HG02798 (cell line): ENCODE measurements around the gene PLEKHN1.
"Not testable (repeated sequence)": the region's sequence is repeated elsewhere in the genome, so short reads cannot be mapped to it uniquely, and the experiment has no call there.

Source experiments
- ATAC-seq: cut with Tn5 transposase; IDR thresholded peaks from one replicate; pipeline ENCODE4 v1.9.1; 2021; ENCODE audit warnings: mild to moderate bottlenecking; ENCODE audit not compliant: unreplicated experiment, poor library complexity

PLEKHN1 gene

DNA sequence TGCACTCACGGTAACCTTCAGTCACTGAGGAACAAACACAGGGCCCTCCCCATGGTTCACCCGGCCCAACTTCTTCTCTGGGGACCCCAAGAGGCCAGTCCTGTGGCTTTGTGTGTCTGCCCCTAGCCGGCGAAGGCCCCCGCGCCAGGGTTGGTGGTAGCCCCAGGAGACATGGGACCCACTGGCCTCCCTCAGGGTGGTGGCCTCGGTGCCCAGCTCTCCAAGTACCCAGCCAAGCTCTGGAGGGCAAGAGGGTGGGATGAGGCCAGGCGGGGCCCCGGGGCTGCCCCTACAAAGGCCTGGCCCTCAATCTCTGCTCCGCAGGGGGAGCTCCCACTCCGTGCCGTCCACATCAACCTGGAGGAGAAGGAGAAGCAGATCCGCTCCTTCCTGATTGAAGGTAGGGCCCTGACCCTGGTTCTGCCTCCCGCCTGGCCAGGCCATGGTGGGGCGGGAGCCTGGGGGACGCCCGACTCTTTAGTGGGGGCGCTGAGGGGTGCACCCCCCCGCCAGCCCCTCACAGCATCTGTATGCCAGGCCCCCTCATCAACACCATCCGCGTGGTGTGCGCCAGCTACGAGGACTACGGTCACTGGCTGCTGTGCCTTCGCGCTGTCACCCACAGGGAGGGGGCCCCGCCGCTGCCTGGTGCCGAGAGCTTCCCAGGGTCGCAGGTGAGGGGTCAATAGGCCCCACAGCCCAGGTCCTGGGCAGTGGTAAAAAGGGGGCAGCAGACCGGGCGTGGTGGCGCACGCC, 5.6 kb downstream of the PLEKHN1 start:
- ATAC-seq, result no peak

DNA sequence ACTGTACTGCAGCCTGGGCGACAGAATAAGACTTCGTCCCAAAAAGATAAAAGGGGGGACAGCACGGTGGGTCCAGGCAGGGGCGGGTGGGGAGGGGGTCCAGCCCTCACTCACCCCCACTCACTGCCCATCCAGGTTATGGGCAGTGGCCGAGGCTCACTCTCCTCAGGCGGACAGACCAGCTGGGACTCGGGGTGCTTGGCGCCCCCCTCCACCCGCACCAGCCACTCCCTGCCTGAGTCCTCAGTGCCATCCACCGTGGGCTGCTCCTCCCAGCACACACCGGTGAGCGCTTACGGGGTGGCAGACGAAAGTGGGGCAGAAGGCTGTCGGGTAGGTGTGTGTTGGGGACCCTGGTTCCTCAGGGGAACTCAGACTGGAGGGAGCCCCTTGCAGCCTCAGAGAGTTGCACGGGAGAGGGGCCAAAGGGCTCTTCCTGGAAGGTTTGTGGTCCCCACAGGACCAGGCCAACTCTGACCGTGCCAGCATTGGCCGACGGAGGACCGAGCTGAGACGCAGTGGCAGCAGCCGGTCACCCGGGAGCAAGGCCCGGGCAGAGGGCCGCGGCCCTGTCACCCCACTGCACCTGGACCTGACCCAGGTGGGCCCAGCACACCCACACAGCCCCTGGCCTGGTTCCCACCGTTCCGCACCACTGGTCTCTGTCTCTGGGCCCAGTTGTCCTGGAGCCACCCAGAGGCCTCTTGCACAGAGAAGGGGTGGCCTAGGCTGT, 6.6 kb downstream of the PLEKHN1 start:
- ATAC-seq, result no peak

DNA sequence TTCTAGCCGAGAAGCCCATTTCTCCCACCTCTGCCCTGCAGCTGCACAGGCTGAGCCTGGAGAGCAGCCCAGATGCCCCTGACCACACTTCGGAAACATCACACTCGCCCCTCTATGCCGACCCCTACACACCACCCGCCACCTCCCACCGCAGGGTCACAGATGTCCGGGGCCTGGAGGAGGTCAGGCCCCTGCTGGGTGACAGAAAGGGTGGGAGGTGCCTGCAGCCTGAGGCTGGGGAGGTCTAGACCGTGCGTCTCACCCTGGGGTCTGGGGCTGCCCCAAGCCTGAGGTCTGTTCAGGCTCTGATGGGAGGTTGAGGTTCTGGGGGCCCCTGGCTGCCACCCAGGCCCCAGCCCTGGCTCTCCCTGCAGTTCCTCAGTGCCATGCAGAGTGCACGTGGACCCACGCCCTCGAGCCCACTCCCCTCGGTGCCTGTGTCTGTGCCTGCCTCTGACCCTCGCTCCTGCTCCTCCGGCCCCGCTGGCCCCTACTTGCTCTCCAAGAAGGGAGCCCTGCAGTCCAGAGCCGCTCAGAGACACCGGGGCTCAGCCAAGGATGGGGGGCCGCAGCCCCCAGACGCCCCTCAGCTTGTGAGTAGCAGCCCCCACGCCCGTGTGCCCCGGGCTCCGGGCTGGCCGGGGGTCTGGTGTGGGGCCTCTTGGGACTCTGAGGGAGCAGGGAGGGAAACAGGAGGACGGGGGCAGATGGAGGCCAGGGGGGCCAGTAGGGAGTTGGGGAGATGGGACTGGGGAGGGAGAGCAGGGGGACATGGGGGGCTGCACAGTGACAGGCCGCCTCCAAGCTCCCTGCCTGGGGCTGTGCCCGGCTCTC, 7.4 kb downstream of the PLEKHN1 start:
- ATAC-seq, result no peak

DNA sequence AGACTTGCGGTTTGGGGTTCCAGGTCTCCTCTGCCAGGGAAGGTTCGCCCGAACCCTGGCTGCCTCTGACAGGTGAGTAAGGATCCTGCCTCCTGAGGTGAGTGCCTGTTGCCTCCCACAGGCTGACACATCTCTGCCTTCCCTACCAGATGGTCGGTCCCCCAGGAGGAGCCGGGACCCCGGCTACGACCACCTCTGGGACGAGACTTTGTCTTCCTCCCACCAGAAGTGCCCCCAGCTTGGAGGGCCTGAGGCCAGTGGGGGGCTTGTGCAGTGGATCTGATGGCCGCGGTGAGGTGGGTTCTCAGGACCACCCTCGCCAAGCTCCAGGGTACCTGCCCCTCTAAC, 8.0 kb downstream of the PLEKHN1 start:
- no peak for ATAC-seq

DNA sequence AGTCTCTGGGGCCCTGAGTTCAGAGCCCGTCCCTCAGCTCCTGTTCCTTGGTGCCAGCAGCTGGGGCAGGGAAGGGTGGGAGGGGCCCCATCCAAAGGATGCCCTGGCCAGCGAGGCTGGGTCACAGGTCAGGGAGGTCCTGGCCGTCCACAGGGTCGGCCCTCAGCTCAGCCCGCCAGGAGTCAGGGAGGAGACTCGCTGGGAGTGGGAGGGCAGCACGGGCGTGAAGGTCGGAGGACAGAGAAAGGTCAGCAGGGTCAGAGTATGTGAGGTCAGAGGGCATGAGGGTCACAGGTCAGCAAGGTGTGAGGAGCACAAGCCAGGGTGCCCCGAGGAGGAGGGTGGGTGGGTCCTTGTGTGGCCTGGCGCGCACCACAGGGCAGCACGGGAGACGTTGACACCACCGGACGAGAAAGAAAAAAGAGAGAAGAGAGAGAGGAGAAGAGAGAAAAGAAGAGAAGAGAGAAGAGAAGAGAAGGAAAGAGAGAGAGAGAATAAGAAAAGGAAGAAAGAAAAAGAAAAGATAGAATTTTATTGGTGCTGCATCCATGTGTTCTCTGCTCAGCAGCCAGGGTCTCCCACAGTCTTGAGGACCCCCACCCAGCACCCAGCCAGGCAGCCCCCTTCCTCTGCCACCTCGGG, 8.5 kb downstream of the PLEKHN1 start:
- no peak for ATAC-seq

DNA sequence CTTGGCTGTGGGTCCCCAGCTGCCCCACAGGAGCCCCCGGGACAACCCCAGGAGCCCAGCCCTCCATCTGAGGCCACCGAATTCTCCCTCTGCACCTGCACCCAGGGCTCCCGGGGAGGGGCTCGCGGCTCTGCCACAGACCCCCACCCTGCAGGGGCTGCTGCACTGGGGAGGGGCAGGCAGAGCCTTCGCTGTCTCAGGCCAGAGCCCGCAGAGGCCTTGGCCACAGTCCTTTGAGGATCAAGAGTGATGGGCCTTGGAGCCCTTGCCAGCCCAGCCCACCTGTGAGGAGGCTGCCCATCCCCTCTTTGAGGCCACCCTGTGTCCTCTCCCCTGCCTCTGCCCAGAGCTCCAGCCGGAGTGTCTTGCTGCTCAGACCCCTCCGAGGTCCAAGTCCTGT, 9.1 kb downstream of the PLEKHN1 start:
- ATAC-seq, result no peak

DNA sequence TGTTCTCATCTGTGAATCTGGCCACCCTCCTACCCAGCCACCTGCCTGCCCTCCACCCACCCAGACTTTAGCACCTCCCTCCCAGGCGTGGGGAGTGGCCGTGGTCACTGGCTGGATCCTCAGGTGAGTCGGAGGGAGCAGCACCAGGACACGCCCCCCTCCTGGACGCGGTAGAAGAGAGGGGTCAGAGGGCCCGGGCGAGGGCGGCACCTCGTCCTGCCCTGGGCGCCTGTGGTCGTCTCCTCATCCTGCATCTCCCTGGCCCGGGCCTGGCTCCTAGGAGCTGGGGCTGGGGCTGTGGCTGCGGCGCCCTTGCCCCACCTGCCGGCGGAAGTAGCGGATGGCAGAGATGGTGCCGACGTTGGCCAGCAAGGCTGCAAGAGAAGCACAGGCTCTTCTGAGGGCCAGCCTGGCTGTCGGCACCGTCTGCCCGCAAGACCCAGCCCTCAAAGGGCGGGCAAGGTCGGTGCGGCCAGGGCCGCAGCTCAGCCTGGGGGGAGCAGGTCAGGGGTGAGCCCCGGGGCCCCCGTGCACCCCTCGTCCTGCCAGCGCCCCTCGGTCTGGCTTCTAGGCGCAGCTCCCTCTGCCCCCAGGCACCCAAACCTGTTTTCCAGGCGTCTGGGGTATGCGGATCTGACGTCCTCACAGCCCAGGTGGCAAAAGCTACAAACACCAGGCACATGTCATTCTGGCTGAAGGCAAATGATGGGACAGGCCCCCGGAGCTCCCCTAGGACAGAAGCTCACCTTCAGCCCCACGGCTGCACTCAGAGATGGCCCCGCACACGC, 9.8 kb downstream of the PLEKHN1 start:
- ATAC-seq, result peak; percentile 49

DNA sequence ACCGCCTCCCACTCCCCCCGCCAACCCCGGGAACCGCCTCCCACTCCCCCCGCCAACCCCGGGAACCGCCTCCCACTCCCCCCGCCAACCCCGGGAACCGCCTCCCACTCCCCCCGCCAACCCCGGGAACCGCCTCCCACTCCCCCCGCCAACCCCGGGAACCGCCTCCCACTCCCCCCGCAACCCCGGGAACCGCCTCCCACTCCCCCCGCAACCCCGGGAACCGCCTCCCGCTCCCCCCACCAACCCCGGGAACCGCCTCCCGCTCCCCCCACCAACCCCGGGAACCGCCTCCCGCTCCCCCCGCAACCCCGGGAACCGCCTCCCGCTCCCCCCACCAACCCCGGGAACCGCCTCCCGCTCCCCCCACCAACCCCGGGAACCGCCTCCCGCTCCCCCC, 10.5 kb downstream of the PLEKHN1 start:
- not testable (repeated sequence) for ATAC-seq

DNA sequence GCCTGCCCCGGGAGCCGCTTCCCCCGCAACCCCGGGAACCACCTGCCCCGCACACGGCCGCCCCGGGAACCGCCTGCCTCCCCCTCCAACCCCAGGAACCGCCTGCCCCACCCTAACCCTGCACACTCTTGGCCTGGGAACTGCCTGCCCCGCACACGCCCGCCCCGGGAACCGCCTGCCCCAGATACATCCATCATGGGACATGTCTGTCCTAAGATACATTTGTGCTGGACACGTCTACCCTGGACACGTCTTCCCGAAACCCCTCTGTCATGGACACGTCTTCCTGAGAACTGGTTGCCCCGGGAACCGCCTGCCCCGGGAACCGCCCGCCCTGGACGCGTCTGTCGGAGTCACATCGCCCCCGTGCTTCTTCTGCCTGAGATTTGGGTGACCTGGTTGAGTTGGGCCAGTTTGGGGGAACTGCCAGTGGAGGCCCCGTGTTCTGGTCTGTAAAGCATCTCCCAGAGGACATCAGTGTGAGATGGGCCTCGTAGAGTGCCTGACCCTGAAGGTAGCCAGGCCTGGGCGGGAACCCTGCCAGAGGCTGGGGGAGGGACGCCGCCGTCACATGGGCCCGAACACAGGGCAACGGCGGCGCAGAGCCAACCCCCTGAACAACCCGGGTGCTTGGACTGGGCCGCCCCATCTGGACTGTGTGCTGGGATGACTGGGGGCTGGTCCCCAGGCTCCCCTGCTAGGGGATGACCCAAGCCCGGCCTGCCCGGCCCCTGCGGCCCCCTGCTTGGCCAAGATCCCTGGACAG, 12.0 kb downstream of the PLEKHN1 start:
- no peak for ATAC-seq

DNA sequence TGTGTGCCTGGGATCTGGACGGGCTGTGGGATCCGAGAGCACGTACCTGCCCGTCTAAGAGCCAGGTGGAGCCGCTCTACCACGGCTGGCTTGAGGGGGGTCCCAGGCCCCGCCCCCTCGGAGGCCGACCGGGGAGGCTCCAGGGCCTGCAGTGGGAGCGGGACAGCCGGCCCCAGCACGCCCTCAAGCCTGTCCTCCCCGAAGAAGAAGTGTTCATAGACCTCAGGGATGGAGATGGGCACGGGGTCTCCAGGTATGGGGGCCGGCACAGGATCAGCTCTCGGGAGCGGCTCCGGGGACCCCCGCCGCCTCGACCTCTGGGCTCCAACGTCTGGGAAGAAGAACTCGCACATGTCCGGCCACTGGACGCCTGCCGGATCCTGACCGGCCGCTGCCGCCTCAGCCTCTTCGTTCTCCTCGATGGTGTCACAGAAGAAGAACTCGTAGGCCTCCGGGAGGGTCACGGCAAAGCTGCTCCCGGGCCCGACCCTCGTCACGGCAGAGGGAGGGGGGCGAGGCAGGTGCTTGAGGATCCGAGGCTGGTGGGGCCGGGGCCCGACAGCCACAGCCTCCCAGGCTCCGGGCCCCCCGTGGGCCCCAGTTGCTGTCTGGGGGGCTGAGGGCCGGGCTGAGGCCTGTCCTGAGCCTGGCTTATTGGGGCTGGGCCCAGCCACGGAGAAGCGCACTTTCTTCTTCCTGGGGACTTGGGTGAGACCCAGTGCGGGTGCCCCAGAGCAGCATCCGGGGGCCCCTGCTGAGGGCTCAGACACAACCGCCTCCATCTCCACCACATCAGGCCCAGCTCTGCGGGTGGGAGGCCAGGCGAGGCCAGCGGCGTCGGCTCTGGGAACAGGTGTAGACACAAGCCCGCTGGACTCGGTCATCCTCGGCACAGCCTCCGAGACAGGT, 12.8 kb downstream of the PLEKHN1 start:
- ATAC-seq, result no peak

DNA sequence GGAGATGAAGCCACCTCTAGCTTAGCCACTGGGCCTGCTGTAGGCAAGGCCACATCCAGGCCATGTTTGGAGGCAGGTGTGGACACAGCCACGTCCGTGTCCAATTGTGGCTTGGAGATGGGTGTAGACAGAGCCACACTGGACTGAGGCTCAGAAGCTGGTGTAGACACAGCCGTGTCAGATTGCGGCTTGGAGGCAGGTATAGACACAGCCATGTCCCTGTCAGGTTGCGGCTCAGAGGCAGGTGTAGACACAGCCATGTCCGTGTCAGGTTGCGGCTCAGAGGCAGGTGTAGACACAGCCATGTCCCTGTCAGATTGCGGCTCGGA, 13.4 kb downstream of the PLEKHN1 start:
- ATAC-seq, result no peak

DNA sequence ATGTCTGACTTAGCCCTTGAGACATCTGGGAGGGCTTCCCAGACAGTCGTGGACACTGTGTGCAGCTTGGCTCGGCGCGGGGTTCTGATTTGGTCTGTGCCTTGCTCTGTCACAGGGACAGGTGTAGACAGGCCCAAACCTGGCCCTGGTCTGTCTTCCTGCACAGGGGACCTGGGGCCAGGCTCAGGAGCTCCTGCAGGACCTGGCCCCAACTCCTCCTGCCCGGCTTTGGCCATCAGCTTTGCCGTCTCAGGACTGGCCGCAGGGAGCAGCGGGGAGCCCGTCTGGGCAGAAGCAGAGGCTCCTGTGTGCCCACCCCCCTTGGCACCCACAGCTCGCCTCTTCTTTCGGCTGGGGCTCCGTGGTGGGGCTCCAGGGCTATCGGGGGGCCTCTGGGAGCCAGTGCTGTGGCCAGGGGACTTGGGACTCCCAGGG, 13.9 kb downstream of the PLEKHN1 start:
- ATAC-seq, result no peak

DNA sequence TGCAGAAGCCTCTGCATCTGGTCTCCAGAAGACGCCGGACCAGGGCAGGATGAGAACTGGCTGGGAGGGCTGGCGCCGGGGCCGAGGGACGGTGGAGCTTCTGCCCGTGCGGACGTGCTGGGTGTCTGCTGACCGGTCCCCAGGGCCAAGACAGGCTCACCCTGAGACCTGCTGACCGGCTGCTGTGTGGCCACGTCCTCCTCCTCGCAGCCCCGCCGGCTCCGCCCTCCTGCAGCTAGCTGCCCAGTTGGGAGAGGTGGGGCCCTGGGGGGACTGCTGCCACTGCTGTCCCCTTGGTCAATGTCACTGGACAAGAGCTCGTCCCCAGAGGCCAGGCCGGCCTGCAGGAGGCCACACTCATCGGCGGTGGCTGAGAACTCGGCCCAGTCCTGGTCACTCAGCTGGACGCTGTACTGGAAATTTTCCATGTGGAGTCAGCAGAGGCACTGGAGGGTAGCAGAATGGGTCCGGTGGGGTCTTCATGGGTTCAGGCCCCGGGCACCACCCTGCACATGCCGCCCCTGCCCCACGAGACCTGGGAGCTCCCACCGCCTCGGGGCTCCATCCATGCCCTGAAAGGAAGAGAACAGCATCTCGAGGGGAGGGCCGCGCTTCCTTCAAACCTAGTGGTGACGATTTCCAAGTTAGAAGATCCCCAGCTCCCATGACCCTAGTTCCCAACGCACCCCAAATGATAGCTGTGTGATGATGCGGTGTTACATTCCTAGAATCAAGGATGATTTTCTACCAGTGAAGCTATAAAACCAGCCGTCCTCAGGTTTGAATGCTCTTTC, 14.5 kb downstream of the PLEKHN1 start:
- no peak for ATAC-seq

DNA sequence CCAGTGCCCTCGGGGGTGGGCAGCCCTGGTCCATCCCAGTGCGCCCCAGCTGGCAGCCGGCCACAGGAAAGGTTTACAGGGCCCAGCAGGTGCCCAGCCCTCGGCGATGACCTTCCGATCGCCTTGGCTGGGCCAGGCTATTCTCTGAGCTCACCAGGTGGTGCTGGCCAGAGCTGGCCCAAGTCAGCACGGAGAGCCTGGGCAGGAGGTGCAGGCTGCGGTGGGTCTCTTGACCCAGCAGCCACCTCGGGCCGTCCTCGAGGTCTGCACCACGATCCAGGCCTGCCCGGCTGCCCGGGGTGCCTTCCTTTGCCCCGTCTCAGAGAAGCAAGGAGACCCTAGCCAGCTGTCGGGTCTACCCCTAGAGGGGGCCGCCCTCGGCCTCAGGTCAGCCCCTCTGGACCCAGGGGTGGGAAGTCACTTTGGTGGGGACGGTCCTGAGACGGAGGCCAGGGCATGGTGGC, 15.2 kb downstream of the PLEKHN1 start:
- ATAC-seq, result no peak

DNA sequence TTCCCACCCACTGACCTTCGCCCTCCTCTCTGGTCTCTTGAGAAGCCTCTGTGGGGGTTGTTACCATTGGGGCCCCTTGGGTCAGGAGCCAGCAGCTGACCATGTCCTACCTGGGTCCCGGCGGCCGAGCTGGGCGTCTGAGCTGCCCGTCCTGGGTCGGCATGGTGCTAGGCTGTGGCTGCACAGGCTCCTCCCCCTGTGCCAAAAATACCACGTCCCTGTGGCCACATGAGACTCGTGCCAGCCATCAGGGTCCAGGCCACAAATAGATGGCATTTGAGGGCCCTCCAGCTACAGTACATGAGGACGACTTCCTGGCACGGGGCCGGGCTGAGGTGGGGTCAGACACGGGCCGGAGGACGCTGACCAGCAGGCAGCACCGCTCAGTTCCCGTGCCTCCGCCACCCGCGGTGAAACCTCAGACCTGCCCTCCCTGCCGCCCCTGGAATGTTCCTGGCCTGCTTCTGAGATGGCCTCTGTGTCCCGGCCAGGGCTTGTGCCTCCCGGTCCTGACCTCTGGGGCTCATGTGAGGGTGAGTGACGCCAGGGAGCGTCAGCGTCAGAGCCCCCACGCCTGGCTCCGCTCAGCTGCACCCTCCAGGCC, 15.8 kb downstream of the PLEKHN1 start, which contains the start of gene PERM1:
TSS of gene PERM1 (minus strand) at position 139 of the 604 bp plus-strand sequence. CDS start 1,064 bp downstream, outside the sequence.
- ATAC-seq, result no peak

DNA sequence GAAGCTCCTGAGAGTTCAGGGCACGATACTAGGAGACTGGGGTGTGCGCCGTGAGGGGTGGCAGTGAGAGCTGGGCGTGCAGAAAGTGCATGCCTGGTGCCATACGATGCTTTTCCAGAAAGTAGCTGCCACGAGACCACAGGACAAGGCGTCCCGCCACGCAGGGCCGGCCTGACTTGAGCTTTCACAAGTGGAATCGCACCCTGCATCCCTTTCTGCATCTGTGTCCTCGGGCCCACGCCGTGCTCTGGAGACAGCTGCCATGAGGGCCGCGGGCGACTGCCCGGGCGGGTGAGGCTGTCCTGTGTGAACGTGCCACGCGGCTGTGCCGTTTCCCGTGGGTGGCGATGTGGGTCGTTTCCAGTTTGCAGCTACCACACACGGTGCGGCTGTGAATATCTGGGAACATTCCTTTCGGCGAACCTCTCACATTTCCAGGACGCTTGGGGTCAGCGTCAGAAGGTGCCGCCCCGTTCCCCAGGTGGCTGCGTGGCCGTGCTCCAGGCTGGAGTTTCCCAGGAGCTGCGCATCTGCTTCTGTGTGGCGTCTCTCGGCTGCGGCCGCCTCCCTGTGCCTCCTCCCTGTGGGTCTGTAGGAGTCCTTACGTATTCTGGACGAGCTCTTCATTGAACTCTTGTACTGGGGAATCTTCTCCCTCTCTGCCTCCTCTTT, 16.6 kb downstream of the PLEKHN1 start:
- no peak for ATAC-seq
